T1000 (cell line): Measurements from ENCODE around the gene CCDC32.
"Not testable (repeated sequence)": the region's sequence is repeated elsewhere in the genome, so short reads cannot be mapped to it uniquely, and the experiment has no call there.

Source experiments
- DNase-seq: peaks from one replicate; lab custom pipeline; 2025; ENCODE audit warnings: mixed read lengths; lab: John Stamatoyannopoulos, UW

CCDC32 gene

GRCh38 chr15:40564591-40565332, at the start of gene CCDC32:
Gene CCDC32, minus strand, starts transcription at chr15:40565042. Its CDS starts 2,027 bp downstream, at chr15:40563015.
- DNase-seq = peak; percentile 90

GRCh38 chr15:40613080-40613479, 48.2 kb upstream of the CCDC32 start:
- no peak for DNase-seq

GRCh38 chr15:40603935-40604334, 39.1 kb upstream of the CCDC32 start:
- no peak for DNase-seq

GRCh38 chr15:40600956-40601355, 36.1 kb upstream of the CCDC32 start:
- no peak for DNase-seq

GRCh38 chr15:40598672-40599071, 33.8 kb upstream of the CCDC32 start:
- no peak for DNase-seq

GRCh38 chr15:40598126-40598525, 33.3 kb upstream of the CCDC32 start:
- no peak for DNase-seq

- no peak for DNase-seq
These were observed 32.2 kb upstream of the CCDC32 start for GRCh38 chr15:40597024-40597423.

GRCh38 chr15:40595773-40596172, 30.9 kb upstream of the CCDC32 start:
- DNase-seq = no peak

- no peak for DNase-seq
These were observed 30.4 kb upstream of the CCDC32 start for GRCh38 chr15:40595219-40595618.

- DNase-seq = peak; percentile 48
These were observed 29.6 kb upstream of the CCDC32 start for GRCh38 chr15:40594429-40594836.

GRCh38 chr15:40593588-40594428, 29.0 kb upstream of the CCDC32 start, which contains the start of gene KNL1:
Gene KNL1, plus strand, starts transcription at chr15:40594249. Its CDS starts 8,683 bp downstream, at chr15:40602932.
- DNase-seq = peak; percentile 93

GRCh38 chr15:40593165-40593564, 28.3 kb upstream of the CCDC32 start:
- DNase-seq = no peak

- DNase-seq = no peak
These were observed 26.5 kb upstream of the CCDC32 start for GRCh38 chr15:40591389-40591788.

GRCh38 chr15:40590667-40591050, 25.8 kb upstream of the CCDC32 start:
- DNase-seq = no peak

GRCh38 chr15:40584191-40584590, 19.3 kb upstream of the CCDC32 start:
- no peak for DNase-seq

- no peak for DNase-seq
These were observed 17.9 kb upstream of the CCDC32 start for GRCh38 chr15:40582726-40583246.

GRCh38 chr15:40581796-40582195, 17.0 kb upstream of the CCDC32 start:
- DNase-seq = not testable (repeated sequence)

- no peak for DNase-seq
These were observed 14.1 kb upstream of the CCDC32 start for GRCh38 chr15:40578892-40579291.

GRCh38 chr15:40576914-40577313, 12.1 kb upstream of the CCDC32 start:
- DNase-seq = not testable (repeated sequence)

- no peak for DNase-seq
These were observed 10.3 kb upstream of the CCDC32 start for GRCh38 chr15:40575113-40575512.

- DNase-seq = peak; percentile 73
These were observed 4.5 kb upstream of the CCDC32 start, which contains the start of gene RPUSD2 for GRCh38 chr15:40569129-40569953. Gene RPUSD2, plus strand, starts transcription at chr15:40569299. Its CDS starts 39 bp downstream, at chr15:40569338.

GRCh38 chr15:40567111-40567510, 2.3 kb upstream of the CCDC32 start:
- no peak for DNase-seq
